ENCODE results near the gene KRT26.

Gene KRT26

DNA sequence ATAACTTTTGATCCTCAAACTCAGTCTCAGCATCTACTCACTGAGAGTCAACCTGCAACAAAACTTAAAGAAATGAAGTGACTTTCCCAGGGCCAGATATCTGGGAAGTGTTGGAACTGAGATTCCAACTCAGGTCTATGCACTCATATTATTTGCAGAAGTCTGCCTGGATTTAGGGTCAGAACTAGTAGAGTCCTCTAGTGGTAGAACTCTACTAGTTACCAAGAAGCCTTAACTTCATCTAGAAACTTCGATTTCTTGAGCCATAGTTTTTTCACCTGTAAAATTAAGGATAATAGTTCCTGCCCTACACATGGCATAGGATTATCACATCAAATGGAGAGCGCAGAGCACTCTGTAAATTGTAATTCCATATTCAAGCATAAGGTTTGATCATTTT is 45.1 kb downstream of the KRT26 start:
- DNase-seq: no peak

DNA sequence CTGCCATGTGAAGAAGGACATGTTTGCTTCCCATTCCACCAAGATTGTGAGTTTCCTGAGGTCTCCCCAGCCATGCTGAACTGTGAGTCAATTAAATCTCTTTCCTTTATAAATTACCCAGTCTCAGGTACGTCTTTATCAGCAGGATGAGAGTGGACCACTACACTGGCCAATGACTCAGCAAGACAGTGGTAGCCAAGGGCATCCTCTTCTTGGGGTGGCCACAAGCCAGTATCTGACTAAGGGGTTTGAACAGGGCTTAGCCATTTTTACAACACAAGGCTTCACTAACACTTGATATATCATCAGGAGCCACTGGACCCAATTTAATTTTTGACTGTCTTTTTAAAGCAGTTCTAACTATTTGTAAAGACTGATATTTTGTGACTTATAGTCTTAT is 47.3 kb downstream of the KRT26 start:
- no peak for DNase-seq

DNA sequence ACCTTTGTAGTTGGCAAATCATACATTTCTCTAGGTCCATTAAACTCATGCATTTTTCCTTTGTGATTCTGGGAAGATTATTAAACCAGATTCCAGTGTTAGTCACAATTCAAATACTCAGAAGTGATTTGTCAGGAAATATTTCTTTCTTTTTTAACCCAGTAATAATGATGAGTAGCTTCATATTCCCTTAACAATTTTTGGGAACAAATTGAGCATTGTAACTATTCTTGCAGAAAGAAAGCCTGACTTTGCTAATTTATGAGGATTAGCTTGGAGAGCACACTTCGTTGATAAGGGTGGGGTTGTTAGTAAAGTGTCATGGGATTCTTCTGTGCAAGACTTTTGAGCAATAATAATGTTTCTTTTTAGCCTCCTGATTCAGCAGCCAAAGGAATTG is 49.8 kb downstream of the KRT26 start:
- no peak for DNase-seq

DNA sequence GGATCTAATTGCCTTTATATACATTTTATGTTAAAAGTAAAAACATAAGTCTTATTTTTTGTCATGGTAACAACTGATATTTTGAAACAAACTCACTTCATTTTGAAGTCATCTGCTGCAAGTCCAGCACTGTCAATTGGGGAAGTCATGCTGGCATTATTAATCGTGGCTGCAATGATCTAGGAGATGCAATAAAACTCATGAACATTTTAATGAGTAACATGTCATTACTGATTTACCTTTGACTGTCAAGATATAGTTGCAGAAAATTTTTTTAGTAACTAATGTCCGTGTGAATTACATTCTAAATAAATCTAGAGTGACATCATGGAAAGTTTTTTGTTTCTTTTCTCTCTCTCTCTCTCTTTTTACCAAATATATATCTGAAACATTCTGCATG is 51.1 kb downstream of the KRT26 start:
- no peak for DNase-seq

DNA sequence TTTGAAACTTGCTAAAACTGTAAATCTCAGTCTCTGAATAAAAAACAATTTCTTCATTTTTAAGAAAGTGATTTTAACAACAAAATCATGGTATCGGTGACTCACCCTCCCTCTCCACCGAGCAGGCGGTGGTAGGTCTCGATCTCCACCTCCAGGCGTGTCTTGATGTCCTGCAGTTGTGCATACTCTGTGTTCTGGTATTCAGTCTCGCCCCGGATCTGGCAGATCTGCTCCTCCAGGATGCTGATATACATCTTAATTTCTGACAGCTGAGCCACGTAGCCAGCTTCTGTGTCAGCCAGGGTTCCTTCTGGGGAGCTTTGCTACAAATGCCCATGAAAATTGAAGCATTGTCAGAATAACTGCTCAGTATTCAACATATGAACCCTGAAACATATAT is 53.1 kb downstream of the KRT26 start:
- no peak for DNase-seq

DNA sequence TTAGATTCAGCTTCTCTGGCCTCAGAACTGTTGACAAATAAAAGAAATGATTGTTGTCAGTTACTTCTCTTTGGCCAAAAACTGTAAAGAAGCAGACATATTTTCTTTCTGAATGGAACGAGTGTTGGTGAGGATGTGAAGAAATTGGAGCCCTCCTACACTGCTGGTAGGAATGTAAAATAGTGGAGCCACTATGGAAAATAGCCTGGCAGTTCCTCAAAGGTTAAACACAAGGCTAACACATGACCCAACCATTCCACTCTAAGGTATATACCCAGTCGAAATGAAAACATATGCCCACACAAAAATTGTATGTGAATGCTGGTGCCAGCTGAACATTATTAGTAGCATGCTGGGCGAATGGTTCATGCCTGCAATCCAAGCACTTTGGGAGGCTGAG is 54.2 kb downstream of the KRT26 start:
- DNase-seq: no peak
